ENCODE measurements around the gene CHAMP1. TPM values are rescaled to one million over a fixed set of nuclear protein-coding genes. Genes with fewer than 3 reads are reported as not detected.

Gene CHAMP1
- 10 to 100 TPM; 22.9 to 34.8 (median 24.2) TPM for polyA plus RNA-seq (ENCODE audit: insufficient read depth in 1 of 5, insufficient read length in 5 of 5, low replicate concordance in 1 of 5)
- long read RNA-seq, donor 1, full-length matches to known transcripts, result 40 of 40 reads
- long read RNA-seq, donor 1, partial matches to known transcripts, result 0 of 40 reads
- long read RNA-seq, donor 1, other reads (novel, unspliced or antisense), result 0 of 40 reads
- long read RNA-seq, donor 2, full-length matches to known transcripts, result 16 of 16 reads
- long read RNA-seq, donor 2, partial matches to known transcripts, result 0 of 16 reads
- long read RNA-seq, donor 2, other reads (novel, unspliced or antisense), result 0 of 16 reads
- long read RNA-seq, donor 3, full-length matches to known transcripts, result 39 of 39 reads
- long read RNA-seq, donor 3, partial matches to known transcripts, result 0 of 39 reads
- long read RNA-seq, donor 3, other reads (novel, unspliced or antisense), result 0 of 39 reads
- long read RNA-seq, donor 4, full-length matches to known transcripts, result 19 of 19 reads
- long read RNA-seq, donor 4, partial matches to known transcripts, result 0 of 19 reads
- long read RNA-seq, donor 4, other reads (novel, unspliced or antisense), result 0 of 19 reads
- long read RNA-seq, donor 5, full-length matches to known transcripts, result 40 of 40 reads
- long read RNA-seq, donor 5, partial matches to known transcripts, result 0 of 40 reads
- long read RNA-seq, donor 5, other reads (novel, unspliced or antisense), result 0 of 40 reads
- long read RNA-seq, donor 6, full-length matches to known transcripts, result 47 of 47 reads
- long read RNA-seq, donor 6, partial matches to known transcripts, result 0 of 47 reads
- long read RNA-seq, donor 6, other reads (novel, unspliced or antisense), result 0 of 47 reads
- long read RNA-seq, donor 7, full-length matches to known transcripts, result 24 of 24 reads
- long read RNA-seq, donor 7, partial matches to known transcripts, result 0 of 24 reads
- long read RNA-seq, donor 7, other reads (novel, unspliced or antisense), result 0 of 24 reads
- long read RNA-seq, donor 8, full-length matches to known transcripts, result 18 of 18 reads
- long read RNA-seq, donor 8, partial matches to known transcripts, result 0 of 18 reads
- long read RNA-seq, donor 8, other reads (novel, unspliced or antisense), result 0 of 18 reads

GRCh38 chr13:114314074-114314912 is at the start of gene CHAMP1:
Gene CHAMP1, plus strand, starts transcription at chr13:114314503. Its CDS starts 9,340 bp downstream, at chr13:114323843.
- DNase-seq, result peak; percentile 97 to 98

GRCh38 chr13:114264886-114265611 is 49.3 kb upstream of the CHAMP1 start:
- no peak for DNase-seq

GRCh38 chr13:114266241-114266640 is 48.1 kb upstream of the CHAMP1 start:
- DNase-seq, result no peak

GRCh38 chr13:114268344-114269280 is 45.7 kb upstream of the CHAMP1 start:
- DNase-seq, result no peak

GRCh38 chr13:114269281-114269770 is 45.0 kb upstream of the CHAMP1 start:
- DNase-seq, result no peak

GRCh38 chr13:114272977-114273376 is 41.3 kb upstream of the CHAMP1 start:
- DNase-seq, result no peak

GRCh38 chr13:114275304-114275703 is 39.0 kb upstream of the CHAMP1 start:
- peak; percentile 7 to 11 for DNase-seq

GRCh38 chr13:114279146-114279545 is 35.2 kb upstream of the CHAMP1 start:
- DNase-seq, result no peak

GRCh38 chr13:114279758-114280355 is 34.4 kb upstream of the CHAMP1 start:
- DNase-seq, result no peak

GRCh38 chr13:114281351-114282040 is 32.8 kb upstream of the CHAMP1 start, which contains the start of gene UPF3A:
Gene UPF3A, plus strand, starts transcription at chr13:114281601. Its CDS starts 39 bp downstream, at chr13:114281640.
- peak; percentile 95 to 96 for DNase-seq

- DNase-seq, result peak; percentile 64 to 76
Observed at GRCh38 chr13:114282041-114282670, 32.1 kb upstream of the CHAMP1 start.

- DNase-seq, result no peak
Observed at GRCh38 chr13:114283576-114283975, 30.7 kb upstream of the CHAMP1 start.

- no peak for DNase-seq
Observed at GRCh38 chr13:114284680-114285079, 29.6 kb upstream of the CHAMP1 start.

GRCh38 chr13:114285166-114285808 is 29.0 kb upstream of the CHAMP1 start:
- DNase-seq, result no peak

- no peak for DNase-seq
Observed at GRCh38 chr13:114286808-114287207, 27.5 kb upstream of the CHAMP1 start.

GRCh38 chr13:114288157-114288591 is 26.1 kb upstream of the CHAMP1 start:
- no peak for DNase-seq

GRCh38 chr13:114296448-114296847 is 17.9 kb upstream of the CHAMP1 start:
- no peak for DNase-seq
